Activated B cell treated with CpG ODN at 0.5 μM for 24 hours (primary cell): ENCODE measurements around the gene RELL1. TPM values are rescaled to one million over a fixed set of nuclear protein-coding genes. Genes with fewer than 3 reads are reported as not detected.

Source experiments
- ATAC-seq: fragments of 200-7000 bp; cut with Tn5 transposase; one replicate; pipeline ENCODE4 v1.10.0; 2021; ENCODE audit warnings: low read depth, mild to moderate bottlenecking, moderate library complexity
- CTCF ChIA-PET: fragments of 350-600 bp; sonication (Branson Sonifier 250); formaldehyde crosslinking; loops from one replicate; lab custom pipeline; 2021; ENCODE audit warnings: antibody characterized with exemption; lab: Charles Lee
- POLR2A ChIA-PET: fragments of 350-600 bp; sonication (Branson Sonifier 250); formaldehyde crosslinking; loops from one replicate; lab custom pipeline; 2021; ENCODE audit warnings: antibody characterized with exemption; lab: Charles Lee
- DNase-seq: peaks from one replicate; pipeline ENCODE4 v3.0.0; 2022
- H3K27ac Mint-ChIP-seq: one replicate; pipeline ENCODE4 v1.8.0; 2020; ENCODE audit warnings: mixed read lengths
- H3K27me3 Mint-ChIP-seq: one replicate; pipeline ENCODE4 v1.8.0; 2021; ENCODE audit warnings: mixed read lengths
- H3K36me3 Mint-ChIP-seq: one replicate; pipeline ENCODE4 v1.8.0; 2021; ENCODE audit warnings: low read depth, mixed read lengths
- H3K4me1 Mint-ChIP-seq: one replicate; pipeline ENCODE4 v1.8.0; 2021; ENCODE audit warnings: mixed read lengths
- H3K4me3 Mint-ChIP-seq: one replicate; pipeline ENCODE4 v1.8.0; 2020; ENCODE audit warnings: mild to moderate bottlenecking, mixed read lengths
- H3K9me3 Mint-ChIP-seq: one replicate; pipeline ENCODE4 v1.8.0; 2020; ENCODE audit warnings: mixed read lengths
- CTCF ChIP-seq: fragments of 200-600 bp; IDR thresholded peaks from one replicate; pipeline ENCODE4 v1.8.0; 2022; ENCODE audit warnings: antibody characterized with exemption, mild to moderate bottlenecking
- intact Hi-C: fragments of 100-400 bp; cut with micrococcal nuclease; formaldehyde crosslinking; loops from one replicate; pipeline ENCODE4 v1.15.1; 2024
- total RNA-seq: library from RNA; stranded (reverse); gene quantifications from 2 replicates; pipeline ENCODE4 v1.2.3, GENCODE V29; 2022

RELL1 gene
- total RNA-seq, 1 donor from 2014 or later = 0.71 TPM

GRCh38 chr4:37594099-37594498, 92.1 kb downstream of the RELL1 start:
- no peak for DNase-seq
- Mint-ChIP-seq H3K9me3 (no peaks in the 10 kb centered on the region), H3K27ac (no peak overlapping the region), H3K4me1 (no peaks in the 10 kb centered on the region), H3K4me3 (no peak overlapping the region), H3K36me3 (no peaks in the 10 kb centered on the region), H3K27me3 (no peaks in the 10 kb centered on the region)
- TF ChIP-seq CTCF = no peak
- no peak for ATAC-seq
- intact Hi-C loops = no loop called here
- ChIA-PET CTCF (no interaction called here), POLR2A (no interaction called here)

DNA sequence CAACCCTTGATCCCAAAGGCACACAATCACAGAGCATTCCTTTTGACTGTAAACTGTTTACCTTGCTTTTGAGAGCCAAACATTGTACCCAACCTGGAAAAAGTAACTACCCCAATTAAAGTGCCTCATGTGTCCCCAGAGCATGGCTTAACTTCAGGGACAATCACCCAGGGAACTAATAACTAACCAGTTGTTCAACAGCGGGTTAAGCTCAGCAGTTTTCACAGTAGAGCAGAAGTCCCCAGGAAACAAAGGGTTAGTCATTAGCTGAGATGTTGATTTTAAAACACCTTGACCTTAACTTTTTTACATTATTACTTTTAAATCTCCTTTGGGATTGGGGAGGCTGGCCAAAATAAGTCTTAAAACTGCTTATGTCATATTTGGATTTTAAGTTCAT, 94.8 kb downstream of the RELL1 start:
- intact Hi-C loops = no loop called here
- Mint-ChIP-seq H3K4me1 (no peaks in the 10 kb centered on the region), H3K9me3 (no peaks in the 10 kb centered on the region), H3K27ac (no peak overlapping the region), H3K36me3 (no peaks in the 10 kb centered on the region), H3K27me3 (peaks cover 2% of the 10 kb centered on the region), H3K4me3 (no peak overlapping the region)
- ChIA-PET CTCF (no interaction called here), POLR2A (no interaction called here)
- ATAC-seq (no peak), DNase-seq (no peak)
- TF ChIP-seq CTCF = no peak

DNA sequence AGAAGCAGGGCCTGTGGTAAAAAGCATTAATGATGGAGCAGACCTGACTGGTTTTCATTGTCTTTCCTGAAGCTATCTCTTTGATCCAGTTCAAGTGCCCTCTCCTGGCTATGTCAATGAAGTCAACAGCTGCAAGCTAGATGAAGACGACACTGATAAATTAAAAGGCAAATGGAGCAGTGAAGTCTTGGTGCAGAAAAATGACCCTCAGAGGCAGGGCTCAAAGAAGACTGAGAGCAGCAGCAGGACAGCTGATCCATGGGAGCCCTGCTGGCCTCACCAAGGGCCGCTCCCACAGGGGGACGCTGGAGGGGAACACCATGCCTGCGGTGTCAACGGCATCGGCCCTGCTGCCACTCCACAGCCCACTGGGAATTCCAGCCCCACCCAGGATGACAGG, 96.2 kb downstream of the RELL1 start:
- H3K27ac Mint-ChIP-seq = no peak overlapping the region
- DNase-seq = no peak
- intact Hi-C loops = no loop called here
- H3K4me3 Mint-ChIP-seq = no peak overlapping the region
- no peaks in the 10 kb centered on the region for H3K4me1 Mint-ChIP-seq
- H3K27me3 Mint-ChIP-seq = peaks cover 4% of the 10 kb centered on the region
- ATAC-seq = no peak
- ChIA-PET CTCF (no interaction called here), POLR2A (no interaction called here)
- no peak for TF ChIP-seq CTCF
- no peaks in the 10 kb centered on the region for H3K9me3 Mint-ChIP-seq
- H3K36me3 Mint-ChIP-seq = no peaks in the 10 kb centered on the region

GRCh38 chr4:37588150-37588549, 98.0 kb downstream of the RELL1 start:
- intact Hi-C loops = no loop called here
- no peak overlapping the region for H3K4me3 Mint-ChIP-seq
- ATAC-seq = no peak
- no peak for TF ChIP-seq CTCF
- no peak overlapping the region for H3K27ac Mint-ChIP-seq
- ChIA-PET POLR2A (no interaction called here), CTCF (no interaction called here)
- peaks cover 18% of the 10 kb centered on the region for H3K27me3 Mint-ChIP-seq
- DNase-seq = no peak
- H3K36me3 Mint-ChIP-seq = no peaks in the 10 kb centered on the region
- no peaks in the 10 kb centered on the region for H3K9me3 Mint-ChIP-seq
- no peaks in the 10 kb centered on the region for H3K4me1 Mint-ChIP-seq

DNA sequence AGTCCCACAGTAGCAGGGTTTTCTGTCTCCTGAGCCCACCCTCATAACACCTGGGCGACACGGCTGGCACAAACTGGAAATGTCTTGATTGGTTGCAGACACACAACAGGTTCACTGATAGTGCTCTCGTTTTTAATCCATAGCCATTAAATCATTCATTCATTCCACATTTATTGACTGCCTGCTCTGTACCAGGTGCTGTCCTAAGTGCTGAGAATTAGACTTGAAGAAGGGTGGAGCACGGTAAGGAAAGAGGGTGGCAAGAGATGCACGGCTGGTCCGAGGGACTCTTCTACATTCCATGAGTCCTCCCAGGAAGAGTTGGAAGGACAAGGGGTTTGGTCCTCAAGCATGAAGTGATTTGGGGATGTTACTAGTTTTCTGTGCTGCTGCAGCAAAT, 100.0 kb downstream of the RELL1 start:
- intact Hi-C loops = no loop called here
- ChIA-PET CTCF (no interaction called here), POLR2A (no interaction called here)
- H3K27me3 Mint-ChIP-seq = peaks cover 24% of the 10 kb centered on the region
- H3K4me1 Mint-ChIP-seq = no peaks in the 10 kb centered on the region
- peaks cover 7% of the 10 kb centered on the region for H3K9me3 Mint-ChIP-seq
- TF ChIP-seq CTCF = no peak
- ATAC-seq = no peak
- H3K36me3 Mint-ChIP-seq = no peaks in the 10 kb centered on the region
- H3K27ac Mint-ChIP-seq = no peak overlapping the region
- H3K4me3 Mint-ChIP-seq = no peak overlapping the region
- DNase-seq = no peak
